IgD-negative memory B cell (primary cell): ENCODE data around the gene PARVB. TPM values are rescaled to one million over a fixed set of nuclear protein-coding genes. Genes with fewer than 3 reads are reported as not detected.

Experiments
- H3K27ac Mint-ChIP-seq, 3 donors: one replicate each; pipeline ENCODE4 v1.8.0; 2020 to 2022; ENCODE audit warnings: mild to moderate bottlenecking in 3 of 3, mixed read lengths in 3 of 3, moderate library complexity in 1 of 3
- H3K27me3 Mint-ChIP-seq: one replicate; pipeline ENCODE4 v1.8.0; 2021; ENCODE audit warnings: mixed read lengths
- H3K36me3 Mint-ChIP-seq: one replicate; pipeline ENCODE4 v1.8.0; 2020; ENCODE audit warnings: mild to moderate bottlenecking, mixed read lengths
- H3K4me1 Mint-ChIP-seq, 3 donors: one replicate each; pipeline ENCODE4 v1.8.0; 2020 to 2022; ENCODE audit warnings: mixed read lengths in 3 of 3, mild to moderate bottlenecking in 1 of 3
- H3K4me3 Mint-ChIP-seq, 4 donors: one replicate each; pipeline ENCODE4 v1.8.0; 2020 to 2022; ENCODE audit warnings: mild to moderate bottlenecking in 4 of 4, mixed read lengths in 4 of 4, moderate library complexity in 3 of 4
- H3K9me3 Mint-ChIP-seq, 3 donors: one replicate each; pipeline ENCODE4 v1.8.0; 2020 to 2021; ENCODE audit warnings: mixed read lengths in 3 of 3, mild to moderate bottlenecking in 1 of 3
- polyA plus RNA-seq: library from polyadenylated mRNA; unstranded; fragments of 300-500 nt; fragmentation: Illumina TruSeq; gene quantifications from one replicate; pipeline ENCODE4 v1.2.3, GENCODE V29; 2021

Gene PARVB
- polyA plus RNA-seq, 1 donor from 2014 or later: 22.8 TPM

- no peaks in the 10 kb centered on the region for H3K36me3 Mint-ChIP-seq
- H3K4me1 Mint-ChIP-seq: no peaks in the 10 kb centered on the region
- H3K27ac Mint-ChIP-seq: no peak overlapping the region
- peaks cover 0 to 2% (median 1%) of the 10 kb centered on the region in 3 donors for H3K9me3 Mint-ChIP-seq
- H3K27me3 Mint-ChIP-seq: peaks cover 16% of the 10 kb centered on the region
- no peak overlapping the region for H3K4me3 Mint-ChIP-seq
Observed at GRCh38 chr22:44221710-44222475, 197.8 kb downstream of the PARVB start.

Other genes with a start within 250 kb of the PARVB start
- not detected for gene EFCAB6, start 212.0 kb upstream of the PARVB start, polyA plus RNA-seq
- gene SULT4A1, start 161.8 kb upstream of the PARVB start, polyA plus RNA-seq: not detected
- gene PNPLA5, start 132.3 kb upstream of the PARVB start, polyA plus RNA-seq: not detected
- not detected for gene PNPLA3, start 100.5 kb upstream of the PARVB start, polyA plus RNA-seq
- 79.5 TPM for gene SAMM50, start 68.9 kb upstream of the PARVB start, polyA plus RNA-seq
- 120 TPM for gene PARVG, start 156.6 kb downstream of the PARVB start, polyA plus RNA-seq